Natural killer cell (primary cell): ENCODE measurements around the gene EPS8. TPM values are rescaled to one million over a fixed set of nuclear protein-coding genes. Genes with fewer than 3 reads are reported as not detected.

Source experiments
- ATAC-seq, 3 donors: fragments of 150-1000 bp in 2 of 3; fragments of 200-7000 bp in 1 of 3; cut with Tn5 transposase; 1 replicate in 1 of 3; 2 replicates in 2 of 3; pipeline ENCODE4 v1.10.0; 2021; ENCODE audit warnings: mild to moderate bottlenecking in 2 of 3, moderate library complexity in 2 of 3
- DNase-seq, 2 donors: peaks; one replicate each; pipeline versions ENCODE4 v3.0.0 to v3.0.0-alpha.2; 2013 to 2021; ENCODE audit warnings: mixed read lengths in 1 of 2
- H3K27ac ChIP-seq: one replicate; pipeline ENCODE4 v1.5.1; 2013; ENCODE audit warnings: mild to moderate bottlenecking, low read length
- H3K27me3 ChIP-seq: one replicate; pipeline ENCODE4 v1.6.1; 2013; ENCODE audit warnings: low read length; ENCODE audit not compliant: control insufficient read depth, insufficient read depth
- H3K36me3 ChIP-seq: one replicate; pipeline ENCODE4 v1.6.1; 2013; ENCODE audit warnings: low read length; ENCODE audit not compliant: control insufficient read depth, insufficient read depth
- H3K4me1 ChIP-seq: one replicate; pipeline ENCODE4 v1.6.1; 2013; ENCODE audit warnings: low read length; ENCODE audit not compliant: control insufficient read depth, insufficient read depth
- H3K4me3 ChIP-seq: one replicate; pipeline ENCODE4 v1.5.1; 2013; ENCODE audit warnings: low read length
- H3K9me3 ChIP-seq: one replicate; pipeline ENCODE4 v1.6.1; 2013; ENCODE audit warnings: low read length; ENCODE audit not compliant: control insufficient read depth, insufficient read depth
- H3K27ac Mint-ChIP-seq, 2 donors: one replicate each; pipeline ENCODE4 v1.8.0; 2022; ENCODE audit warnings: mild to moderate bottlenecking in 2 of 2, mixed read lengths in 2 of 2, moderate library complexity in 1 of 2
- H3K27me3 Mint-ChIP-seq, 2 donors: one replicate each; pipeline ENCODE4 v1.8.0; 2022; ENCODE audit warnings: low read depth in 2 of 2, mixed read lengths in 2 of 2
- H3K36me3 Mint-ChIP-seq: one replicate; pipeline ENCODE4 v1.8.0; 2022; ENCODE audit warnings: mixed read lengths
- H3K4me1 Mint-ChIP-seq, 2 donors: one replicate each; pipeline ENCODE4 v1.8.0; 2022; ENCODE audit warnings: mixed read lengths in 2 of 2
- H3K4me3 Mint-ChIP-seq: one replicate; pipeline ENCODE4 v1.8.0; 2022; ENCODE audit warnings: mild to moderate bottlenecking, moderate library complexity, mixed read lengths
- H3K9me3 Mint-ChIP-seq, 2 donors: one replicate each; pipeline ENCODE4 v1.8.0; 2022; ENCODE audit warnings: mixed read lengths in 2 of 2
- WGBS: methylation state at CpG from one replicate; pipeline ENCODE4 v1.1.7; 2013; ENCODE audit warnings: missing lambda C conversion rate; ENCODE audit not compliant: insufficient coverage; 5-methylcytosine and 5-hydroxymethylcytosine counted together
- intact Hi-C: fragments of 100-400 bp; cut with micrococcal nuclease; formaldehyde crosslinking; loops from one replicate; pipeline ENCODE4 v1.14.2; 2022
- total RNA-seq, 4 donors: library from RNA; stranded (reverse); fragments of 120-200 nt in 1 of 4; gene quantifications; one replicate each; pipeline versions ENCODE4 v1.2.3 to v1.2.4, GENCODE V29; 2013 to 2022
- TF ChIP-seq, protein P1 (sequence below): fragments of 200-600 bp; IDR thresholded peaks from one replicate; pipeline ENCODE4 v1.8.0; 2022; ENCODE audit warnings: antibody characterized with exemption

Gene EPS8
- total RNA-seq, 3 donors from 2014 or later (not counting 1 experiment from before 2014, with no cell fraction given) = 1.5 to 2.6 (median 1.5) TPM

DNA sequence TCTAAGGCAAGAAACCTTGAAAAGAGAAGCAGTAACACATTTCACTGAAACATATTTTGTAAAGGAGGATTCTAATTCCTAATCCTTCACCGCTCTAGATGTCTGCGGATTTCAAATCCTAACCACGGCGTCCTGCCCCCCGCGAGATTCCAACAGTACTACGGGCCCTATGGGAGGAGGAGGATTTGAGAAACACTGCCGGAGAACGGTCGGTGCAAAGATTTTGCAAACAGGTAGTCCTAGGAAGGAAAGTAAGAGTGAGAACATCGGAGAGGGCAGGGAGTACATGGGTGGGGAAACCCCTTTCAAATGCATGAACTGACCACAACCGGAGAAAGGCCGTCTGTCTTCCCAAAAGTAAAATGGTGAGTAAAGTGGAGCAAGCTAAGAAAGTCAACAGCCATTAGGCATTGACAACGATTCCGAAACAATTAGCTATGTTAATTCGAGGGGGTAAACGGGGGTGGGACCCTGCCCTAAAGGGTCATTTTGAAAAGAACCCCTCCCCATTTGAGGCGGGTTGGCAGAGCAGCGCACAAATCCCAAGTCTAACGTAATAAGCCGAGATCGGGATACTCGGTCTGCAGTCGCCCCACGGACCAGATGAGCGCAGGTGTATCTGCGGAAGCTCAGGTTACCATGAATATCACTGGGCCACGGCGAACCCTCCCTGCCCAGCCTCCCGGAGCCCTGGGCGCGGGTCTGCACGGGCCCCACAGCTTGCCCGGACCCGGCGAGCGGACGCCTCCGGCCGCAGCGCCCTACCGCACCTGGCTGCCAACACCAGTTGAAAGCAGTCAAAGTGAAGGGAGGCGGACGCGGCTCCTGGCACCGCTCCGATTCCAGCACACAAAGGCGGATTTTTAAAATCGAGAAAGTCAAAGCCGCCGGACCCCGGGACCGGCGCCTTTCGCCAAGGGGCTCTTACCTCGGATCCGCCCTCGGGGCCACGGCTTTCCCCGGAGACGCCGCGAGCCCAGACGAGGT lies 662 bp downstream of the EPS8 start:
- DNase-seq (peak in 1 of 2 donors; percentile 55), ATAC-seq (peak; percentile 13 to 29 (median 28))
- H3K9me3 ChIP-seq = no peaks in the 10 kb centered on the region
- intact Hi-C loops = loop anchor here (2.0 to 5.0 kb wide), 2 partner anchors 94 to 1531 kb away; partner anchors contain the start of gene STRAP
- peaks cover 18% of the 10 kb centered on the region for H3K4me1 ChIP-seq
- TF ChIP-seq, protein P1, sequence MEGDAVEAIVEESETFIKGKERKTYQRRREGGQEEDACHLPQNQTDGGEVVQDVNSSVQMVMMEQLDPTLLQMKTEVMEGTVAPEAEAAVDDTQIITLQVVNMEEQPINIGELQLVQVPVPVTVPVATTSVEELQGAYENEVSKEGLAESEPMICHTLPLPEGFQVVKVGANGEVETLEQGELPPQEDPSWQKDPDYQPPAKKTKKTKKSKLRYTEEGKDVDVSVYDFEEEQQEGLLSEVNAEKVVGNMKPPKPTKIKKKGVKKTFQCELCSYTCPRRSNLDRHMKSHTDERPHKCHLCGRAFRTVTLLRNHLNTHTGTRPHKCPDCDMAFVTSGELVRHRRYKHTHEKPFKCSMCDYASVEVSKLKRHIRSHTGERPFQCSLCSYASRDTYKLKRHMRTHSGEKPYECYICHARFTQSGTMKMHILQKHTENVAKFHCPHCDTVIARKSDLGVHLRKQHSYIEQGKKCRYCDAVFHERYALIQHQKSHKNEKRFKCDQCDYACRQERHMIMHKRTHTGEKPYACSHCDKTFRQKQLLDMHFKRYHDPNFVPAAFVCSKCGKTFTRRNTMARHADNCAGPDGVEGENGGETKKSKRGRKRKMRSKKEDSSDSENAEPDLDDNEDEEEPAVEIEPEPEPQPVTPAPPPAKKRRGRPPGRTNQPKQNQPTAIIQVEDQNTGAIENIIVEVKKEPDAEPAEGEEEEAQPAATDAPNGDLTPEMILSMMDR = no peak
- H3K4me1 Mint-ChIP-seq = peaks cover 19% of the 10 kb centered on the region in 2 donors
- no peaks in the 10 kb centered on the region for H3K36me3 Mint-ChIP-seq
- H3K27ac Mint-ChIP-seq = peak overlapping the region; percentile 24 to 83
- 2% methylated on average over 64 of the region's 64 CpGs for WGBS
- no peaks in the 10 kb centered on the region for H3K9me3 Mint-ChIP-seq
- peaks cover 44 to 57% of the 10 kb centered on the region in 2 donors for H3K27me3 Mint-ChIP-seq
- peak overlapping the region; percentile 99 for H3K4me3 Mint-ChIP-seq
- no peaks in the 10 kb centered on the region for H3K36me3 ChIP-seq
- peak overlapping the region; percentile 63 for H3K27ac ChIP-seq
- peak overlapping the region; percentile 60 for H3K4me3 ChIP-seq
- peaks cover 38% of the 10 kb centered on the region for H3K27me3 ChIP-seq

DNA sequence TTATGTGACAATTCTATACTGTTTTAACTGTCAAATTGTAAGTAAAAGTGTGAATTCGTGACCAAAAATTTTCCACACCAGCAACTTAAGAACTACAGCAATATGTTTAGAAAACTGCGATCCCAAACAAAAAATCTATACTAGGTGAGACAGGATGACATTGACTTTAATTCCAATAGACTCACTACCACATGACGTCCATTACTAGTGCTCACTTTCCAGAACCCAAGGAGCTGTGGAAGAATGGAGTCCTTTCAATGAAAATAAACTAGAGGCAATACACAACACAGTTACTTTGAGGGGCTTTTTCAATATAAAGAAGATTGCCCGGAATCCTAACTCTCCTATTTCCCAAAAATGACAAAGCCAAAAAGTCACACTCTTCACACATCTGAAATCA lies 1.4 kb downstream of the EPS8 start:
- no peak overlapping the region for H3K27ac ChIP-seq
- peaks cover 42 to 56% of the 10 kb centered on the region in 2 donors for H3K27me3 Mint-ChIP-seq
- WGBS = 89% methylated on average over 2 of the region's 4 CpGs

GRCh38 chr12:15786772-15787171 lies 2.4 kb downstream of the EPS8 start:
- no peaks in the 10 kb centered on the region for H3K9me3 Mint-ChIP-seq
- no peak for ATAC-seq
- intact Hi-C loops = loop anchor here (5.0 kb wide), 1 partner anchor 1529 kb away; no protein-coding TSS in a partner anchor
- no peaks in the 10 kb centered on the region for H3K9me3 ChIP-seq
- peaks cover 18% of the 10 kb centered on the region for H3K4me1 ChIP-seq
- peaks cover 36% of the 10 kb centered on the region for H3K27me3 ChIP-seq
- no peaks in the 10 kb centered on the region for H3K36me3 Mint-ChIP-seq
- no peaks in the 10 kb centered on the region for H3K36me3 ChIP-seq
- TF ChIP-seq, protein P1 = no peak
- WGBS = no CpG with 5 or more reads among the region's 2 CpGs
- no peak for DNase-seq
- H3K4me3 ChIP-seq = no peak overlapping the region
- no peak overlapping the region for H3K27ac ChIP-seq
- H3K4me1 Mint-ChIP-seq = peaks cover 19% of the 10 kb centered on the region in 2 donors
- peak overlapping the region; percentile 25 for H3K4me3 Mint-ChIP-seq
- peaks cover 38 to 46% of the 10 kb centered on the region in 2 donors for H3K27me3 Mint-ChIP-seq
- no peak overlapping the region for H3K27ac Mint-ChIP-seq

More for the DNA sequence above, 1.4 kb downstream of the EPS8 start:
- Histone ChIP-seq H3K4me3 (no peak overlapping the region), H3K4me1 (peaks cover 18% of the 10 kb centered on the region), H3K27me3 (peaks cover 36% of the 10 kb centered on the region), H3K9me3 (no peaks in the 10 kb centered on the region), H3K36me3 (no peaks in the 10 kb centered on the region)
- TF ChIP-seq, protein P1 = no peak
- peak overlapping the region; percentile 24 to 83 for H3K27ac Mint-ChIP-seq
- no peaks in the 10 kb centered on the region for H3K36me3 Mint-ChIP-seq
- DNase-seq (peak in 1 of 2 donors; percentile 3), ATAC-seq (no peak)
- H3K4me3 Mint-ChIP-seq = peak overlapping the region; percentile 99
- intact Hi-C loops = loop anchor here (2.0 to 5.0 kb wide), 2 partner anchors 95 to 1530 kb away; partner anchors contain the start of gene STRAP
- H3K9me3 Mint-ChIP-seq = no peaks in the 10 kb centered on the region
- H3K4me1 Mint-ChIP-seq = peaks cover 19% of the 10 kb centered on the region in 2 donors
